Endometrium (tissue), 2 donors: ENCODE measurements around the gene MPPED2.

Experiments
- FAIRE-seq: peaks from 2 replicates; lab custom pipeline; 2012; peaks lifted over from hg19 to GRCh38; lab: Jason Lieb, UNC
- donor health status: control.
- donor health status: control.

The MPPED2 gene

DNA sequence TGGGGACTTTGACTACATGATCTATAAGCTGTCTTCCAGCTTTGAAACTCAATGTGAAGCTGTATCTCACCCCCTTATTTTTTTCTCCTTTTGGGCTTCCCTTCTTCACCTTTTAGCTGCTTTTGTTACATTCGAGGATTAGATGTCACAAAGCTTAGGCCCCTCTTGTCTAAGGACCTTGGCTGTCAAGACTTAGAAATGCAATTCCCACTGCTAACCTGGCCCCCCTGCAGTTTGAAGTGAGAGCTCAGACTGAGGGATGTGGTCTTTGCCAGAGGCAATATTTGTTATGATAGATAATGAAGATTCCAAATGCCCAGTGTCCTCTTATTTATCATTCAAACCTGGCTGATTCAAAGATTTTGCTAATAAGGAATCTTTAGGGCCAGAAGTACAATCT, 135.0 kb downstream of the MPPED2 start:
- FAIRE-seq = no peak

DNA sequence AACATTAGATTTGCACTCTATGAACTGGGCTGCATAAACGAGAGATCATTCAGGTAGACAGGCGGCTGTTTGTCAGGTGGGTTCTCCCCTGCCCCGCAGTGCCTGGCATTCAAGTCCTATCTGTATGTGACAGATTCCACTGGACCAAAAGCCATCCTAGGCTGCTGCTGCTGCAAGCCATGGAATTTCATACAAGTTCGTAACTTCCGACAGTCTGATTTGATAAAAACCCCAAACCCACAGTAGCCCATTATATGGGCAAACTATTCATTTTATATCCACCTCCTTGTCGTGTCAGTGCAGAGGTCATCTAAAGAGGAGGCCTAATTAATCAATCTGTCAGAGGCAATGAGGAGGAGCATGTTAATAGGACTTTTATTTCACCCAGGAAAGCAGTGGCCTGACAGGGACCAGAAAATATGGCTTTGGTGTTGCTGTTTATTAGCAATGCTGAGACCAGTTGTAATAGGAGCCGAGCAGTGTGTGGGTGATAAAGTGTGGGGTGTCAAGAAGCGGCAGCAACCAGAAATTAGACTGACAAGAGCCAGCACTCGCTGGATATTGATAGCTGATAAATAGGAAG, 139.0 kb downstream of the MPPED2 start:
- FAIRE-seq = no peak

DNA sequence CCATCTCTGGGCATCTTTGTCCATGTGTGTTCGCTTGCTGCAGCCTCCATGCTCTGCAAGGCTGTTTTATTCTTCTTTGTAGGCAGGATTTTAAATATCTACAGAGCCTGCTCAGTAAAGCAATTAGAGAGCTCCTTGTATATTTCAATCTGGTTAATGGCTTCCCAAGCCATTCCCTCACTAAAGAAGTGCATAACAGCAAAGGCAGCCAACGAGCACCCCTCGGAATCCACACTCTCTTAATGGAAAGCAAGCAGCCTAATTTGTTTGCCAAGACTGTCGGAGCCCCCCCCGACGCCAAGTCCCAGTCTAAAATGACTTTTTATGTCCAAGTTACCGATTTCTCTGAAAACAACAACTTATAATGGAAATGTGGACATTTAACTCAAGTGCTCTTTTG, 139.6 kb downstream of the MPPED2 start:
- FAIRE-seq = no peak

DNA sequence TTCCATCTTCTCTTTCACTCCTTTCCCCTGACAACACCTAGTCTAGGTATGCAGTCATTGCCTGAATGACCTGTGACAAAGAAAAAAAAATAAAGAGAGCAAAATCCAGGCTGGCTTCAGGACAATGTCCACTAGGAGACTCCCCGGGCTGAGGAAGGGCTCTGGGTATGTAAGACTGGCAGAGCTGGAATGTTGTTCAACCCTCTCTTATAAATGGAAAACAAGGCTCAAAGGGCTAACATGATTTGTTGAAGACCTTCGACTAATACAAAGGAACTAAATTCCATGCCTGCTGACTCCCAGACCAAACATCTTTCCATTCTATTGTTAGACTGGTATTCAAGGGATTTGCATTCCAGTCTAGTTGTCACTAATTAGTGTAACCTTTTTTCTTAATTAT, 141.1 kb downstream of the MPPED2 start:
- FAIRE-seq = no peak

DNA sequence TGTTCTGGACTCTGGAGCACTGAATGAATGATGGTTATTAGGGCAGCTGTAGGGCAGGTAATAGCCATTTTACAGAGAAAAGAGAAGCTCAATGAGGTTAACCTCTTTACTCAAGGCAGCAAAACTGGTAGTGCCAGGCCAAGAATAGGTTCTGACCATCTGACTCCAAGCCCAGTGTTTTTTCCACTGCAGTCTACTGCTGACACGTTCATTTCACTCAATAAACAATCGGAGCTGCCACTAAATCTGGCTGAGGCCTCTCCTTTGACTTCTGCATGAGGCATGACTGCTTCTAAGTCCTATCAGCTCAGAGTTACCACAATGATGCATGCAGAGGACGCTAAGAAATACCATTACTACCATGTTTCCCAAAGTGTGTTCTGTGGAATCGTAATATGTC, 145.6 kb downstream of the MPPED2 start:
- no peak for FAIRE-seq

DNA sequence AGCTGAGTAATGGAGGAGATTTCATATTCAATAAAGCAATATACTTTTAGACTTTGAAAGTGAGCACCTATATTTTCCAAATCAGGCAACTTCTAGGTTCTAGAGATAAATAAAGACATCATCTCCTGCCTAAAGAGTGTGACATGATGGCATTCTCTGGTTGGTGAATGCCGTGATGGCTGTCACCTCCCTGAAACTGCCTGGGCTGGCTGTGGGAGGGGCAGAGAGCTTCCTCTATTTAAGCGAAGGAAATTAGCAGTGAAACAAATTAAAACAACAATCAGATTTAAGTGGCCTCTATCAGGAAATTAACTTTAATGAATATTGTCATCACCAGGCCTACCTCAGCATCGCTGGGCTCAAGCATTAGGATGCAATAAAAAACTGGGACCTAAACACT, 149.4 kb downstream of the MPPED2 start:
- no peak for FAIRE-seq

DNA sequence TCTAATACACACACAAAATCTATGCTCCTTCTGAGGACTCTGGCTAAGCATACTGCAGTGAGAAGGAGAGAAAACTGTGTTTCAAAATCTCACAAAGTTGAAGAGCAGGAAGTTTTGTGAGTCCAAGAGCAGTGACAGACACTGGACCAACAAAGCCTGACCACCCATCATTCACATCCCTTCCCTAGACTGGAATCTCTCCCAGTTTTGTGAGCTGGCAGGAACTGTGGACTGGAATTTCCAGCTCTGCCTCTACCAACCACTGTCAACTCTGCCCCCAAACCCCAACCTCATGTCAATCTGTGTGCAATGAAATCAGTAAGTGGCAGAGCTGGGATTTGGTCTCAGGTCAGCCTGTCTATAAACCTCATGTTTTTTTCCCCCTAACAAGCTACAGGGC, 150.7 kb downstream of the MPPED2 start:
- no peak for FAIRE-seq

DNA sequence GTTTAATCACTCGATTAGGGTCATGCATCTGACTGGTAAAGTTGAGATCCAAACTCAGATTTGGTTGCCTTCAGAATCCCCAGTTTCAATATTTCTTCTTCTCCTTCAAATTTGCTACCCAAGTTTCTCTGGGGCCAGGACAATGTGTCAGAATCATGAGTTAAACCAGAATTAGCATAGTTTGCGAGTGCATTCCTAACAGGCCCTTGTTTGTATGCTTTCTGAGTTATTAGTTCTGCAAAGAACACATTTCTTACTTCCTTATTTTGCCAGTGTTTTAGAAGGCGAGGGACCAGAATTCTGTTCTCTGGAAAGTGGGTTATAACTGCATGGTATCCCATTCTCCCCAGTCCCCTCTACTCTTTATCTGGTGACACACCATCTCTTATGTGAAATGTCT, 151.3 kb downstream of the MPPED2 start:
- FAIRE-seq = no peak

DNA sequence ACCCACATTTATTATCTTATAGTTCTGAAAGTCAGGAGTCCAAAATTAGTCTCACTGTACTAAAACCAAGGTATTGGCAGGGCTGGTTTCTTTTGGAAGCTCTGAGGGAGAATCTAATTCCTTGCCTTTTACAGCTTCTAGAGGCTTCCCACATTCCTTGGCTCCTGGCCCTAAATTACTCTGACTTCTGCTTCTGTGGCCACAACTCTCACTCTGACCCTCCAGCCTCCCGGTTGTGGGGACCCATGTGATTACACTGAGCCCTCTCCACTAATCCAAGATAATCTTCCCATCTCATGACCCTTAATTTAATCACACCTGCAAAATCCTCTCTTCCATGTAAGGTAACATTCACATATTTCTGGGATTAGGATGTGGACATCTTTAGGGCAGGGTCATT, 152.3 kb downstream of the MPPED2 start:
- FAIRE-seq = no peak

DNA sequence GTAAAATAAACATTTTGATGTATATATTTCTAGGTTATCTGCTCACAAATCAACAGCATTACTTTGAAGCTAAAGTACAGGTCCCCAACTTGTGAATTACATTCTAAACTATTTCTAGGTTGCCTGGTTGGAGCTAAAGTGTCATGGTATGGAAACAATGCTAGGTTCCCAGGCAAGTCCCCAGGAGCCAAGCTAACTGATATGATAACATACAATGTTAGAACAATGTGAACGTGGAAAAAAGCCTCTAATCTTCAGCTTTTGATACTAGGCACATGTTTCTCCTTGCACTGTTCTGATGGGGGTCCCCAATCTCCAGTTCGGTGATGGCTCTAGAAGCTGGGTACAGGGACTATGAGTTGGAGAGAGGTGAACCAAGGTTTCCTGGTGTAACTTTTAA, 153.4 kb downstream of the MPPED2 start:
- FAIRE-seq = no peak

DNA sequence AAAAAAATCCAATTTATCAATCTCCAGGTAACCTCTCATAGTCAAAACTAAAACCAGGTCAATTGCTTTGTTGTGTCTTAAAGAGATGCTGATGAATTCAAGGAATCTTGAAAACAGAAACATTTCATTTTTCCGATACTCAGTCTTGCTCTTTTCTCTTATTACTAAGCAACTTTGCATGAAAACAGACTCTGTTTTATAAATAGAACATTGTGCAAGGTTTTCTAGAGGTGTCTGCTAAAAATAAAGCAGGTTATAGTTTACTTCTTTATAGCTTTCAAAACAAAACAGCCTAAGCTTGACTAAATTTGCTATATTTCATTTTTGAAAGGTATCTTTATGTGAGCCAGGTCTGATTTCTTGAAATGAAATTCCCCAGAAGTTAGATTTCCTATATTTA, 154.0 kb downstream of the MPPED2 start:
- FAIRE-seq = peak; percentile 39

DNA sequence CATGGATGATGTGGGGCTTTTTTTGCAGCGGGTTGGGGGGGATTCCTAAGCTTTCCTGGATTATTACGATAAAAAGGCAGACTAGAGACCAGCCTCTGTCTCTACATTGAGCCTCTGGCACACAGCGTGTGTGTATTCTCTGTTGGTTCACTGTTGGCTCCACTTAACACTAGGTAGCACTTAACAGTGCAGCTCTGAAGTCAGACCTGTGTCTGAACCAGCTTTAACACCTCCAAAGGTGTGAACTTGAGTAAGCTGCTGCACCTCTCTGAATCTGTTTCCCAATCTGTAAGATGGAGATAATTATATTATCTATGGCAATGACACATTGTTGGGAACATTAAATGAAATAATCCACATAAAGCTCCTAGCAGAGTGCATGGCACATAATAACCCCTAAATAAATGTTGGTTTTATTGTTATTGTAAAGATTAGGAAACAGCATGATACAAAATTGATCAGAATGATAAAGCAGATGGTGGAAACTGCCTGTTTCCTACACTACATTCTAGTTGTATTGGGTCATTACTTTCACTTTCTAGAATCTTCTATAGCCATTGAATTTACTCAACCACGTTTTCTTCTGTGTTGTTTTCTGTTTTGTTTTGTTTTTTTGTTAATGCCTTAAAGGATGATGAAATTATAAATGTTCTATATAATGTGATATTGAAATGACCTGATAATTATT, 154.9 kb downstream of the MPPED2 start:
- no peak for FAIRE-seq

DNA sequence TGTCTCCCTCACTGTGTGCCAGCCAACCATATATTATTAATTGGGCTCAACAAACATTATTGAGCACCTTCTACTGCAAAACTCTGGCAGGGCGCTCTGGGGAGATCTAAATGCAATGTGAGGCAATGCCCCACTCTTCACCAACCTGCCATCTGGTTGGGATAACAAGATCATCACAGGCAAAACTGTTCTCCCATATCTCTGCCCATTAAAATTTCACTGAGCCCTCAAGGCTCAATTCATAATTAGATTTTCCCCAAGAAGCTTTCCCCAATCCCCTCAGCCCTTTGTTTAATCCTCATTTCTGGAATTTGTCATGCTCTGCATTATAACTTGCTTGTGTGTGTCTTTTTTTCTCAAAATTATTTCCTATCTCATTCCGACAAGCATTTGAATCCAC, 156.6 kb downstream of the MPPED2 start:
- no peak for FAIRE-seq

DNA sequence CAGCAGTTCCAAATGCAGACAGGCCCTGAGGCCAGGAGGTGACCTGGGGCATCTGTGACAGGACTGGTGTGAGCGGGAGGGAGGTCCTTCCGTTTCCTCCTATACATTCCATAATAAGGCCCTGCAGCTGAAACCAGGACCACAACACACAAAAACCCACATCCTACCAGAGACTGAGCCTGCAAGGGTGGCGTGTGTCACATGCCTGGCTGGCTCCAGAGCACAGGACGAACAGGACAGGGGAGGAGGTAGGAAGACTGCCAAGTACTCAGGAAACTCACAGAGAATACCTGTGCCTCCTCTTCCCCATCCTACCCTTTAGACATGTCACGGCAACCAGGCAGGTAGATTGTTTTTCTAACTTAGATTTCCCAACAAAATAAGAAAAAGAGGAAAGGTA, 159.4 kb downstream of the MPPED2 start:
- FAIRE-seq = no peak

DNA sequence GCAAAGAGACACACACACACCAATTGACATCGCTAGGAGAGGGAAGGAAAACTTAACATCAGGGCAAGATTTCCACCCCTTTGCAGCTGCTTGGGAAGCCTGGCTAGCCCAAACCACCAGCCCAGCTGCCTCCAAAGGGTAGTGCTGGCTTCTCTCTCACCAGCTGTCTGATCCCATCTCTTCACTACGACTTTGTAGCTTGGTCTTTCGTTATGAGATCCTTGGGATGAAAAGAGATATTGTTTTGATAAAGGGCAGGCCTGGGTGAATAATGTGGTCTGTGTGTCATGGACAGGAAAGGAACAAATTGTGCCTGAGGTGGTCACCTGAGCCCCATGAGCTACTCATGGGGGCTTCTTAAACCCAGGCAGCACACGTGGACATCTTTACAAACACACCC, 161.3 kb downstream of the MPPED2 start:
- FAIRE-seq = no peak

DNA sequence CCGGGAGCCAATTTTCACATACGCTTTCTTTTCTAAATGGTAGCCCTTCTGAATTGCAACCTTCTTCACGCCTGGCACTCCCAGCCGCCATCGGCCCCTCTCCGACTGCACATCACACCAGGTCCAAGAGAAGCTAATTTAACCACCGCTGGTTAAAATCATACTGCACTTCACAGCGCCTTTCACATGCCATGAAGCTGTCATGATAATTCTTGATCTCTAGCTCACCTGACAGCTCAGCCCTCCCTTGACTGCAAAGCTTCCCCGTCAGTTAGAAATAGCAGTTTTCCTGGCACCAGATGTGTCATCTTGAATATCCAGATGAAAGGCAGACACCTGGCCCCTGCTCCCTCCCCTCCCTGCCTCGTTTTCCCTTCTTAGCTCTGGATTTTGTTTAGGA, 161.8 kb downstream of the MPPED2 start:
- no peak for FAIRE-seq

DNA sequence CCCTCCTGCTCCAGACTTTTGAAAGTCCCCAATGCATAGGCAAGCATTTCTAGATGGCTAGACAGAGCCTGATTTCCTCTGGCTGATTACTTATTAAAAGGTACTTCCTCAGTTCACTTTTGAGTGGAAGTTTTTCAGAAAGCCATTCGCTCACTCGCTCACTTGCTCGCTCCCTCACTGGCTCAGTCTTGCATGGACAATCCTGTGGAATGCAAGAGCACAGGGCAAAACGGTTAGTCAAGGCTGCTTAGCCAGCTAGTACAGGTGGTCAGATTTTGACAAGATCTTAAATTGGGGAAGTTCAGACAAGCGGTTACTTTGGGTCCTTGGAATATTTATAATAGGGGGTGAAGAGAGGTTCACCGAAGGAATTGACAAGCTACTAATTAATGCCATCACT, 162.3 kb downstream of the MPPED2 start:
- no peak for FAIRE-seq

DNA sequence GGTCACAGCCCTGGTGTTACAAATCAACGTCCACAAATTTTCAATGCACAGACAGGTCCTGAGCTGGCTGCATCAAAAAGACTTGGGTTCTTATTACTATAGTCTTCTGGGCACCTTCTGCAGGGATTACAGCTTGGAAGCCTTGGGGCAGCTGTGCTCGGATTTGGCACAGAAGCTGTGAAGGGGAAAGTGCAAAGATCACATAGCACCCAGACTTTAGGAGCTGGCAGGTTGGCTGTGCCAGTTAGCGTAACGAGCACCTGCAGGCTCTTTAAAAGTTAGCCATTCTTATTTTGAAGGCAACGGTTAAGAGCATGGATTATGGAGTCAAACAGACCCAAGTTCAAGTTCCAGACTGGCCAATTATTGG, 162.9 kb downstream of the MPPED2 start:
- FAIRE-seq = no peak

DNA sequence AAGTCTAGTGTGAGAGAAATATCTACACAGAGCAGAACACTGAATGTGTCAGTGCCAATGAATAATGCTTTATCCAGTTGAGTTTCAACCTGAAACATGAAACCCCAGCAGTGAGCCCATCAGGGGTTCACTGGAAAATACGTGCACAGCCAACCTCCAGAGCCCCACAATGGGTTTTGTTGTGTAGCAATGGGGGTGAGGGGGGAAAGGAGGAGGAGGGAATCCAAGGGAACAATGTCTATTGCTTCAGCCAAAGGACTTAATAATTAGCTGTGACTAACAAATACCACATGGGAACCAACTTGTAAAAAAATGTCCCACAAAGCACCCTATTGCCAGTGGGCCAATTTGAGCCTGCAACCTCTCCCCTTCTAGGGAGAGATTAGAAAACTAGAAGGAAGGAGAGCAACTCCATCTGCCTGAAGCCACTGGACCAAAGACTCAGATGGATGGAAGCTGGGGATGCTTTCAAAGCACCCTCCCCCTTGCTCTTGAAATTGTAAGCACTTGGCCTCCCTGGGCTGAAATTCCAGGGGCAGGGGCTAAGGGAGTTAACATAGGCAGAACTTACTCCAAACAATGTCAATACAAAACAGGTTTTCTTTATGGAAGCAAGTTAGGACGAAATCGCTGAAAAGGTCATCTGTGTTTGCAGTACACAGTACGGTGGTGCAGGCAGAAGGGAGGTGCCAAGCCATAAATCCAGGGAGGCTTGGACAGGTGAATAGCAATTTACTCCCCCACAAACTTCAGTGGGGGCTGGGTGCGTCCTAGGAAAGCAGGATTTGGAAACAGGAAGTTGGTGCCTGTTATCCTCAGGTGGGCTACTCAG, 163.5 kb downstream of the MPPED2 start:
- FAIRE-seq = no peak

DNA sequence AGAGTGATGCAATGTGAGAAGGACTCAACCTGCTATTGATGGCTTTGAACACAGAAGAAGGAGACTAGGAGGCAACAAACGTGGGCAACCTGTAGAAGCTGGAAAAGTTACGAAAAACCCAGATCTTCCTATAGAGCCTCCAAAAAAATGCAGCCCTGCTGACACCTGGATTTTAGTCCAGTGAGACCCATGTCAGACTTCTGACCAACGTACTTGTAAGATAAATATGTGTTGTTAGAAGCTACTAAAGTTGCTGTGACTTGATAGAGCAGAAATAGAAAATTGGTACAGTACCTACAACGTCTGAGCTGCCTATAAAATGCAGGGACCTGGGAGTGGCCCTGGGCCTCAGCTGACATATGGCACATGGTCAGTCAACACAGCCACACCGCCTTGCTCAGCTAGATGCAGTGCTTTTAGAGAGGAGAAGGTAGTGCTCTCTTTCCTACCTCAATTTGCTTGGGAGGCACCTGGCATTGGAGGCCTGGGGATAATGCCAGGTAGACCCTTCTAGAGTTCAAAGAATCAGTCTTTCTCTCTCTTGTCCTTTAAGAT, 165.8 kb downstream of the MPPED2 start:
- FAIRE-seq = no peak

DNA sequence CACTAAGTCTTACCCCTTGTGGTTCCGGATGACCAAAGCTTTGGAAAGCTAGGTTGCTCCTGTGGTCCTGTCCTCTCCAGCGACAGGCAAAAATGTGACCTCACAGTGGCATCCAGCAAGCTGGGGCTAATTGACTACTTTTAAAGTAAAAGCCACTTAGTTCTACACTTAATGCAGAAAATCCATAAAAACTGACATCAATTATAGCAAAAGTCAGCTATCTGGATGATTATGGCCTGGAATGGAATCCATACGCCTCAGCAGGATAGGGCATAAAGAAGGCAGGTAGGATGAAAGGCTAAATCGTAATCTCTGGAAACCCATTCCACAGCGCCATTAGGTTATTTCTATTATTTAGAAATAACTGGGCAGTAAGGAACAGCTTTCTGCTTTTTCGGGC, 171.3 kb downstream of the MPPED2 start:
- no peak for FAIRE-seq

DNA sequence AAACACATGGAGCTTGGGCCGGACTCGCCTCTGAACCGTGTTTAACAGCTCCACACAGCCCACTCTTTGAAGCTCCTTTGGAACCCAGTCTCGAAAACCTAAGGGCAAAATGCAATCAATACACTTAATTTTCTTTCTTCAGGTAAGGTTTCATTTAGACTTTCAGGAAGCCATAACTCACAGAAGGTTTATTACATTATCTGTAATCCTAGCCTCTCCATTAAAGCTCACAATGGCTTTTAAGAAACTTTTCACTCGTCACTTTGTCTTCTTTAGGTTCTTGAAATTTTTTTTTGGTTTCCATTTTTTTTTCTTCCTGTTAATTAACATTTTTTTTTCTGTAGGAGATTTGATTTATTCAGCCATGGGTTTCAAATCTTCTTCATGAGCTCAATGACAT, 171.9 kb downstream of the MPPED2 start:
- FAIRE-seq = no peak

DNA sequence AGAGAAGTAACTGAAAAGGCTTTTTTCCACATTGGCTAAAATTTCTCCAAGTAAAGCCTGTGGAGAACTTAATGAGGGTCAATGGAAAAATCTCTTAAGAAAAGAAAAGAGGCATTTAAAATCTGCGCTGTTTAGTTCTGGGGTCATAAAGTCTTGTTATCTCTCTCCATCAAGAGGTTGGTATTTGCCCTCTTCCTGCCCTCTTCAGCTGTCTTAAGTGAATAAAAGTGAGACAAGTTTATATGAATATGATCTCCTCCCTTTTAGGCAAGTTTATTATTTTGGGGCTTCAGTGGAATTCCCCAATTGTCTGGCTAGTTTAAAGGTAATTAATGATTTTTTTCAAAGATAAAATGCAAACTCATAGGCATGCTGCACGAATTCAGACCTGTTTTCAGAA, 173.6 kb downstream of the MPPED2 start:
- FAIRE-seq = no peak
